ENCODE measurements around the gene KCNIP3. TPM values are rescaled to one million over a fixed set of nuclear protein-coding genes. Genes with fewer than 3 reads are reported as not detected.

Gene KCNIP3
- total RNA-seq, 3 donors from 2014 or later (not counting 1 experiment from before 2014, with no cell fraction given): 0.52 to 1.4 TPM; not detected in 1

- WGBS (ENCODE audit: insufficient coverage): 88% methylated on average over 10 of the region's 10 CpGs
- no peak overlapping the region for H3K4me3 ChIP-seq (ENCODE audit: low read length)
- Mint-ChIP-seq H3K27me3 (ENCODE audit: low read depth in 2 of 2) (peaks cover 0 to 2% of the 10 kb centered on the region in 2 donors), H3K4me3 (no peak overlapping the region), H3K4me1 (no peaks in the 10 kb centered on the region), H3K36me3 (no peaks in the 10 kb centered on the region), H3K27ac (no peak overlapping the region), H3K9me3 (no peaks in the 10 kb centered on the region)
- H3K4me1 ChIP-seq (ENCODE audit: control insufficient read depth, insufficient read depth, low read length): no peaks in the 10 kb centered on the region
- TF ChIP-seq CTCF (IDR thresholded peaks at IDR 0.05): no peak
- H3K27ac ChIP-seq (ENCODE audit: low read length): no peak overlapping the region
- H3K36me3 ChIP-seq (ENCODE audit: control insufficient read depth, insufficient read depth, low read length): no peaks in the 10 kb centered on the region
- ATAC-seq: no peak
- intact Hi-C loops (cut with micrococcal nuclease): no loop called here
- no peak for DNase-seq
- no peaks in the 10 kb centered on the region for H3K27me3 ChIP-seq (ENCODE audit: control insufficient read depth, insufficient read depth, low read length)
- no peaks in the 10 kb centered on the region for H3K9me3 ChIP-seq (ENCODE audit: control insufficient read depth, insufficient read depth, low read length)
Measured at GRCh38 chr2:95331606-95332005, 34.5 kb downstream of the KCNIP3 start.

GRCh38 chr2:95332036-95332435, 34.9 kb downstream of the KCNIP3 start:
- intact Hi-C loops (cut with micrococcal nuclease): no loop called here
- DNase-seq: no peak
- H3K4me1 ChIP-seq (ENCODE audit: control insufficient read depth, insufficient read depth, low read length): no peaks in the 10 kb centered on the region
- Mint-ChIP-seq H3K4me3 (no peak overlapping the region), H3K27me3 (ENCODE audit: low read depth in 2 of 2) (peaks cover 0 to 2% of the 10 kb centered on the region in 2 donors), H3K9me3 (no peaks in the 10 kb centered on the region), H3K36me3 (no peaks in the 10 kb centered on the region), H3K27ac (no peak overlapping the region), H3K4me1 (no peaks in the 10 kb centered on the region)
- no peak for ATAC-seq
- no peaks in the 10 kb centered on the region for H3K9me3 ChIP-seq (ENCODE audit: control insufficient read depth, insufficient read depth, low read length)
- whole genome bisulfite sequencing (ENCODE audit: insufficient coverage): 92% methylated on average over 8 of the region's 8 CpGs
- no peaks in the 10 kb centered on the region for H3K27me3 ChIP-seq (ENCODE audit: control insufficient read depth, insufficient read depth, low read length)
- no peak overlapping the region for H3K4me3 ChIP-seq (ENCODE audit: low read length)
- no peaks in the 10 kb centered on the region for H3K36me3 ChIP-seq (ENCODE audit: control insufficient read depth, insufficient read depth, low read length)
- H3K27ac ChIP-seq (ENCODE audit: low read length): no peak overlapping the region
- no peak for TF ChIP-seq CTCF (IDR thresholded peaks at IDR 0.05)

GRCh38 chr2:95333056-95333455, 35.9 kb downstream of the KCNIP3 start:
- no peak for ATAC-seq
- Mint-ChIP-seq H3K4me1 (no peaks in the 10 kb centered on the region), H3K4me3 (no peak overlapping the region), H3K9me3 (no peaks in the 10 kb centered on the region), H3K27me3 (ENCODE audit: low read depth in 2 of 2) (peaks cover 0 to 6% of the 10 kb centered on the region in 2 donors), H3K27ac (no peak overlapping the region), H3K36me3 (no peaks in the 10 kb centered on the region)
- no peak for TF ChIP-seq CTCF (IDR thresholded peaks at IDR 0.05)
- Histone ChIP-seq H3K36me3 (ENCODE audit: control insufficient read depth, insufficient read depth, low read length) (no peaks in the 10 kb centered on the region), H3K4me1 (ENCODE audit: control insufficient read depth, insufficient read depth, low read length) (no peaks in the 10 kb centered on the region), H3K4me3 (ENCODE audit: low read length) (no peak overlapping the region), H3K9me3 (ENCODE audit: control insufficient read depth, insufficient read depth, low read length) (no peaks in the 10 kb centered on the region), H3K27ac (ENCODE audit: low read length) (no peak overlapping the region), H3K27me3 (ENCODE audit: control insufficient read depth, insufficient read depth, low read length) (no peaks in the 10 kb centered on the region)
- DNase-seq: no peak
- WGBS (ENCODE audit: insufficient coverage): 85% methylated on average over 7 of the region's 7 CpGs
- intact Hi-C loops (cut with micrococcal nuclease): no loop called here

- Histone ChIP-seq H3K27me3 (ENCODE audit: control insufficient read depth, insufficient read depth, low read length) (no peaks in the 10 kb centered on the region), H3K4me1 (ENCODE audit: control insufficient read depth, insufficient read depth, low read length) (no peaks in the 10 kb centered on the region), H3K36me3 (ENCODE audit: control insufficient read depth, insufficient read depth, low read length) (no peaks in the 10 kb centered on the region), H3K27ac (ENCODE audit: low read length) (no peak overlapping the region), H3K9me3 (ENCODE audit: control insufficient read depth, insufficient read depth, low read length) (no peaks in the 10 kb centered on the region), H3K4me3 (ENCODE audit: low read length) (no peak overlapping the region)
- no peaks in the 10 kb centered on the region for H3K9me3 Mint-ChIP-seq
- ATAC-seq (no peak), DNase-seq (no peak)
- H3K27ac Mint-ChIP-seq: no peak overlapping the region
- H3K36me3 Mint-ChIP-seq: no peaks in the 10 kb centered on the region
- intact Hi-C loops (cut with micrococcal nuclease): no loop called here
- TF ChIP-seq CTCF (IDR thresholded peaks at IDR 0.05): no peak
- no peaks in the 10 kb centered on the region for H3K4me1 Mint-ChIP-seq
- peaks cover 0 to 6% of the 10 kb centered on the region in 2 donors for H3K27me3 Mint-ChIP-seq (ENCODE audit: low read depth in 2 of 2)
- WGBS (ENCODE audit: insufficient coverage): 89% methylated on average over 11 of the region's 11 CpGs
- H3K4me3 Mint-ChIP-seq: no peak overlapping the region
Measured at GRCh38 chr2:95333888-95334338, 36.8 kb downstream of the KCNIP3 start.

Data from natural killer cell (primary cell).